HK-2 (cell line): ENCODE data around the gene SLC47A2.
"Not testable (repeated sequence)": the region's sequence is repeated elsewhere in the genome, so short reads cannot be mapped to it uniquely, and the experiment has no call there.

ENCODE experiments used
- DNase-seq: peaks from one replicate; pipeline ENCODE4 v3.0.0-alpha.2; 2018; ENCODE audit not compliant: unreplicated experiment

Gene SLC47A2, protein sequence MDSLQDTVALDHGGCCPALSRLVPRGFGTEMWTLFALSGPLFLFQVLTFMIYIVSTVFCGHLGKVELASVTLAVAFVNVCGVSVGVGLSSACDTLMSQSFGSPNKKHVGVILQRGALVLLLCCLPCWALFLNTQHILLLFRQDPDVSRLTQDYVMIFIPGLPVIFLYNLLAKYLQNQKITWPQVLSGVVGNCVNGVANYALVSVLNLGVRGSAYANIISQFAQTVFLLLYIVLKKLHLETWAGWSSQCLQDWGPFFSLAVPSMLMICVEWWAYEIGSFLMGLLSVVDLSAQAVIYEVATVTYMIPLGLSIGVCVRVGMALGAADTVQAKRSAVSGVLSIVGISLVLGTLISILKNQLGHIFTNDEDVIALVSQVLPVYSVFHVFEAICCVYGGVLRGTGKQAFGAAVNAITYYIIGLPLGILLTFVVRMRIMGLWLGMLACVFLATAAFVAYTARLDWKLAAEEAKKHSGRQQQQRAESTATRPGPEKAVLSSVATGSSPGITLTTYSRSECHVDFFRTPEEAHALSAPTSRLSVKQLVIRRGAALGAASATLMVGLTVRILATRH

DNA sequence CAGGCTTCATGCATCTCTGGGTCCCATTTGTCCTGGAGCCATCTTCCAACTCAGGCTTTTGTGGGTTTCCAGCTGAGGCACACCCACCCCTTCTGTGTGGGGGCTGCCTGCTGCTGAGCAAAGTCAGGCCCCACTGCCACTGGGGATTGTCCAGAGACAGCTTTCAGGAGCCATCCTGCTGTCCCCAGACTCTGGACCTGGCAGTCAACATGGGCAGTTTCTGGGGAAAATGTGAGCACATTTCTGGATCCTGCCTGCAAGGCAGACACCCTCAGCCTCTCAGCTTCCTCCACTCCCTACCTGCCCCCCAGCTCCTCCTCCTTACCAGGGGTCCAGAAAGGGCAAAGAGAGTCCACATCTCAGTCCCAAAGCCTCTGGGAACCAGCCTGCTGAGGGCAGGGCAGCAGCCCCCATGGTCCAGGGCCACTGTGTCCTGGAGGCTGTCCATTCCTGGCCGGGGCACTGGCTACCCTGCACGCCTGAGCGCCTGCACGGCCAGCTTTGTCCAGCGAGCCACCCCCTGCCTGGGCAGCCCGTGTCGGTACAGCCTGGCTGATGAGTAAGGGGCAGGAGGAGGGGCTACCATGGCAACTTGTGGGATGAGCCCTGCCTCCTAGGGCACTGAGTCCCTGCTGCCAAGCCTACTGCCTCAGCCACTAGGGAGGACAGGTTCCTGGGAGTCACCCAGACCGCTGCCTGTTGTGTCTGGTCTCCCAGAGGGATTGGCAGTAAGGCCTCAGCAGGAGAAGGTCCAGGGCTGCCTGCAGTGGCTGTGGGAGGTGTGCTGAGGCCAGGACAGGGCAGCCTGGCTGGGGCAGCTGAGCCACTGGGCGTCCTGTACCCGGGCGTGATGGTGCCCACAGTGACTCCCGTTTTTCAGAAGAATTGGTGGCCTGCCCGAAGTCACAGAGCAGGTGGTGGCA, at the start of gene SLC47A2:
Gene SLC47A2, minus strand, starts transcription at position 477 of the 923 bp plus-strand sequence. Its CDS starts 29 bp downstream, at position 448.
- DNase-seq, result peak; percentile 57

DNA sequence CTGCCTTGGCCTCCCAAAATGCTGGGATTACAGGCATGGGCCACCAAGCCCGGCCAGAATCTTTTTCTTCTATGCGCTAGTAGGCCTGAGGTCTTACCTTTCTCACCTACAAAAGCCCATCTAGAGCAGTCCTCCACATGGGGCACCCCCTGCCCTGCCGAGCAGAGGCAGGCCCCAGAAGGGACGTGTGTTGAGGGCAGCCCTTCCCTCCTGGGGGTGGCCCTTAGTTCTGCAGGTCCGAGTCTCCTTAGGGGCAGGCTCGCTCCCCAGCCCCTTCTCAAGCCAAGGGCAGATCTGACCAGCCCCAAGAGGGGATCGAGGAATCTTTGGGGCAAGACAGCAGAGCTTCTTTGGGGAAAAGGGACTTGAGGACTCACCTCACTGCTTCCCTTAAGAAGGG, 49.6 kb upstream of the SLC47A2 start:
- no peak for DNase-seq

DNA sequence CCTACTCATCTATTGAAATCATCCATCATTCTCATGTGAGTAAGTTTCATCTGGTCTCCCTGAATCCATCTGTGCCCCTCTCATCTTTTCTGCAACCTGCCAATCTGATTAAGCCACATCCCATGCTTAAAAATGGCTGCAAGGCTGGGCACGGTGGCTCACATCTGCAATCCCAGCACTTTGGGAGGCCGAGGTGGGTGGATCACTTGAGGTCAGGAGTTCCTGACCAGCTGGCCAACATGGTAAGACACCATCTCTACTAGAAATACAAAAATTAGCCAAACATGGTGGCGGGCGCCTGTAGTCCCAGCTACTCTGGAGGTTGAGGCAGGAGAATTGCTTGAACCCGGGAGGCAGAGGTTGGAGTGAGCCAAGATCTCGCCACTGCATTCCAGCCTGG, 47.6 kb upstream of the SLC47A2 start:
- not testable (repeated sequence) for DNase-seq

DNA sequence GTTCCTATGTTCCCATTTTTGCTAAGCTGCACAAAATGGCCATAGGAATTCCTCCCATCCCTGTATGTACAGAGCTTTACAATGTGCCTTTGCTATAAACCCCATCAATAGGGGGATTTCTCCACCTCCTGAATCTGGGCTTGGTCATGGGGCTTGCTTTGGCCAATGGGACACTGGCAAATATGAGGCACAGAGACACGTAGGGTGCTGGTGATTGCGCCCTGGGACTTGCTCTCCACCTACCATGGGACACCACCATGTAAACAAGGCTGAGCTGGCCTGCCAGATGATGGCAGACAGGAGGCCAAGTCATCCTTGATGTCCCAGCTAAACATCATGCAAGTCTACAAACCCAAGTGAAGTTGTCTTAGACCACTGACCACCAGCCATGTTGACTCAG, 47.0 kb upstream of the SLC47A2 start:
- no peak for DNase-seq

DNA sequence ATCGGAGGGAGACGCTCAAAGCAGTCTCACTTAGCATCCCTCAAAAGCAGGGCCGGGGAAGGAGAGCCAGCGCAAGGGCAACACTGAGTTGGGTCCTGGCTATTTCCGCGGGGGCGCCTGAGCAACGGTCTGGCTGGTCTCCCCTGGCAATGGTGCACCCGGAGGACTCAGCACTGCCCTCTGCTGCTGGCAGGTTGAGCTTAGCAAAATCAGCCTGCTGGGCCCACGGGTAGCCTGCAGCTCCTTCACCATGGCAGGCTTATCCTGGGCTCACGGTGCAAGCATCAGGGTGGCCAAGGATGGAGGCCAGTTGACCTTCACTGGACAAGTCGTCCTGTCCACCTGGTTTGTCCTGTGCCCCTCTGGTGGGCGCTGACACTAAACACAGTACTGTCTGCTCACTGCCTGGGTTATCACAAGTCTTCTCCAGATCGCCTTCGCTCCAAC, 46.2 kb upstream of the SLC47A2 start:
- DNase-seq, result no peak

DNA sequence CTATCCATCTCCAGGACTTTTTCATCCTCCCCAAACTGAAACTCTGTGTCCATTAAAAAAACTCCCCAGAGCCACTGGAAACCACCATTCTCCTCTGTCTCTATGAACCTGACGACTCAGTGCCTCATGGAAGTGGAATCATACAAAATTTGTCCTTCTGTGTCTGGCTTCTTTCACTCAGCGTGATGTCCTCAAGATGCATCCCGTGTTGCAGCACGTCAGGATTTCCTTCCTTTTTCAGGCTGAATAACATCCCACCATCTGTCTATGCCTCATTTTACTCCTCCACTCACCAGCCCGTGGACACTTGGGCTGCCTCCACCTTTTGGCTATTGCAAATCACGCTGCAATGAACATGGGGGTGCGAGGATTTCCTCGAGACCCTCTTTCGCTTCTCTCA, 44.4 kb upstream of the SLC47A2 start:
- no peak for DNase-seq

DNA sequence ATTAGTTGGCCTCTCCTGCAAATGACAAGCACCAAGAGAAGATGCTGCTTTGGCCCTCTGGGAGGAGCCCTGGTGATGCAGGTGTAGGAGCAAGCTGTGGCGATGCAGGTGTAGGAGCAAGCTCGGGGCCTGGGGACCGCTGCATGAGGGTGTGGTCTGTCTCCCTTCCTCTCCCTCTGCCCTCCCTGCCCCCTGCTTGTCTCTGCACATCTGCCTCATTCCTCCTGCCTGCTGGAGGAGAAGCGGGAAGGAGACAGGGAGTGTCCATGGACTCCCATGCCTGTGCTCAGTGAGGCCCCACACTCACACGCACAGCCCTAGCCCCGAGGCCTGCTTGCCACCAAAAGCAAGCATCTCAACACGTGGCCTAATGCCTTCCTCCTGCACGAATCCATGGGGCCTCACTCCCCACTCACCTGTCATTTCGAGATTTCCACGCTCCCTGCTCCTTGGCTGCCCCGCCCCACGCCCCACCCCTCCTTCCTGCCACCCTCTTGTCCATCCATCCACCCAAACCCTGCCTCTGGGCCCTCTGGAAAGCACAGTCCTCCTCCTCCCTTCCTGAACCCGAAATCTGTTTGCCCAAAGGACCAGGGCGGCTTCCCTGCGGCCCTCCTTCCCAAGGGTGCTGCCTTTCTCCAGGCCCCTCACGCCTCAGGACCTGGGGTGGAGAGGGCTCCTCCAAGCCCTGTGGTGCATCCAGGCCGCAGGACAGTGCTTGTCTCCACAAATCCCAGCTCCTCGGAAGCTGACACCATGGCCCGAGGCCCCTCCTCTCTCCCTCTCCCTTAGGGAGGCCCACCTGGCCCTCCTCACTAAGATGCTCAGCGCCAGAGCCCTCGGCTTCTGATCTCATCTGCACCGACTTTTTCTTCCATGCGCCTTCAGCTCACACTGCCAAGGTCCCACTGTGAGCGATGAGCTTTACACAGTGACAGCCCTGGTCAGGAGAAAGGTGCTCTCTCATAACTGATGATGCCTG, 43.5 kb upstream of the SLC47A2 start:
- DNase-seq, result no peak

DNA sequence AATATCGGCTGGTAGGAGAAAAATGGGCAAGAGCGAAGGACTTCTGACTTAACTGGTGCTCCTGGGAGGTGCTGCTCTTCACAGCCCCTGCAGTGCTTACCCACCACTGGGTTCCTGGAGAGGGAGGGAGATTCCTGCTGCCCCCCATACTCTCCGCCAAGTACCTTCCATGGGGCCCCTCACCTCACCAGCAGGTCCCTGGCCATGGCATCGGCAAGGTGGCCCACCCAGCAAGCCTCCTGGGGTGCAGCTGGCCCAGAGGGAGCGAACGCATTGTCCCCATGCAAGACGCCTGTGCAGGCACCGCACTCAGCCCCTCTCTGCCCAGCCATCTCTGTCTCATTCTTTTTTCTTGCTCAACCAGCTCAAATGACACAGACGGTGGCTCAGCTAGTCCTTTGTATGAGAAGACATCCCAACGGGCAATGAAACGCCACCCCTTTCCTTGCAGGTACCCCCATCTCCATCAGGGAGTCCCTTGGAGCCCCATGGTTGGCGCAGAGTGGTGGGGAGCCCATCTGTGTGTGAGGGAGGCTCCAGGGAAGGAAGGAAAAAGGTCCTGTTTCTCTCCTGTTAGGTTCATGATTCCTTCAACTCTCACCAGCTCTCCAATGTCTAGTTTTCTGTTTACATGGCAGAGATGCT, 41.3 kb upstream of the SLC47A2 start:
- no peak for DNase-seq

DNA sequence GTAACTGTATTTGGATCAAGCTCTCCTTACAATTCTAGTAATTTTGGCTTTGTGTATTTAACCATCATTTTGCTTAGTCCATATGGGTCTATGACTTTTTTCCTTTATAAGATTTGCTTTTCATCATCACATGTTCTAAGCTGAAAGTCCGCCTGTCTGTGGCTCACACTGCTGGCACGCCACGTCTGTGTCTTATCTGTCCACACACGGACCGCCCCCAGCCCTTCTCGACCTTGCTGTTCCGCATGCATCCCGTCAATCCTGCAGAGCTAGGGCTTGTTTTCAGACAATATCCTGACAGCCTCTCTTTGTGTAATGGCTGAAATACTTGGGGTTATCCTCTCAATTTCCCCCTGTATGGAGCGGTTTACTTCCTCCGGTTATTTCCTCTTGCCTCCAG, 40.2 kb upstream of the SLC47A2 start:
- no peak for DNase-seq

DNA sequence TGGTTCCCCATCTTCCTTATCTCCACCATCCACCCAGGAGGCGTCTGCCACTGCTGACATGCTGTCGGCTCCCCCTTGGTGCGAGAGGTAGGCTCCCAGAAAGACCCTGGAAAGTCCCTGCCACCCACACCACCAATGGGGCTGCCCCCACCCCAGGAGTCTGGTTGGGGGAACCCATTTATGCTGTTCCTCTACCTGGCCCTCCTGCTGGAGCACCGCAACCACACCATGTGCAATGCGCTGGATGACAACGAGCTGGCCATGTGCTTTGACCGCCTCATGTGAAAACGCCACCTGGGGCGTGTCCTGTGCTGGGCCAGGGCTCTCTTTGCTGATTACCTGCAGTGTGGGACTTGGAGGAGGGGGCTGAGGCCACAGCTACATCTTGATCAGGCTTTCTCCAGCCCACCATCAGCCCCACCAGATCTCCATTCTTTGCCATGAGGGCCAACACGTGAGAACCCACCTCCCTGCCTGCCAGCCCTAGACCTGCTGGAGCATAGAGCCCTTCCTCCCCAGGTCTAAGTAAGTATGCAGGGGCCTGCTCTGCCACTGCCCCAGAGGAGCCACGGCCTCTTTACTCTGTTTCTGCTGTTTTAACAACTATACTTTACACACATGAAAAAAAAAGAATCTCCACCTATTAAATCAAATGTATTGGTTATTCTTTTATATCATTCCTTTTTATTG, 39.6 kb upstream of the SLC47A2 start:
- no peak for DNase-seq

DNA sequence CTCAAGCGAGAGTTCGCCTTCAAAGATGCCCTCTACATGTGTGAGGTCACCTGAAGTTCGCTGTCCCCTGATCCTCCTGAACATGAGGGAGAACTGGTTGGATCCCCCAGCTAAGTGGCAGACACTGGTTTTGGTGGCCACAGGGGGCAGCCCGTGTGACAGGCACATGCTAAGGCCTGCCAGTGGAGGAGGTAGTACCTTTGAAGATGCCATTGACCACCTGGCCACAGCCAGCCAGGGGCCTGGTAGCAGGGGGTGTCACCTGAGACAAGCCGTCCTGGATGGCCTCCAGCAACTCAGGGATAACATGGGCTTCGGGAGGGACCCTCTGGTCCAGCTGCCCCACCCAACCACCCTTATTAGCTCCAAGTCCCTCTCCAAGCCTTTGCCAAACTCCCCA, 39.0 kb upstream of the SLC47A2 start:
- no peak for DNase-seq

DNA sequence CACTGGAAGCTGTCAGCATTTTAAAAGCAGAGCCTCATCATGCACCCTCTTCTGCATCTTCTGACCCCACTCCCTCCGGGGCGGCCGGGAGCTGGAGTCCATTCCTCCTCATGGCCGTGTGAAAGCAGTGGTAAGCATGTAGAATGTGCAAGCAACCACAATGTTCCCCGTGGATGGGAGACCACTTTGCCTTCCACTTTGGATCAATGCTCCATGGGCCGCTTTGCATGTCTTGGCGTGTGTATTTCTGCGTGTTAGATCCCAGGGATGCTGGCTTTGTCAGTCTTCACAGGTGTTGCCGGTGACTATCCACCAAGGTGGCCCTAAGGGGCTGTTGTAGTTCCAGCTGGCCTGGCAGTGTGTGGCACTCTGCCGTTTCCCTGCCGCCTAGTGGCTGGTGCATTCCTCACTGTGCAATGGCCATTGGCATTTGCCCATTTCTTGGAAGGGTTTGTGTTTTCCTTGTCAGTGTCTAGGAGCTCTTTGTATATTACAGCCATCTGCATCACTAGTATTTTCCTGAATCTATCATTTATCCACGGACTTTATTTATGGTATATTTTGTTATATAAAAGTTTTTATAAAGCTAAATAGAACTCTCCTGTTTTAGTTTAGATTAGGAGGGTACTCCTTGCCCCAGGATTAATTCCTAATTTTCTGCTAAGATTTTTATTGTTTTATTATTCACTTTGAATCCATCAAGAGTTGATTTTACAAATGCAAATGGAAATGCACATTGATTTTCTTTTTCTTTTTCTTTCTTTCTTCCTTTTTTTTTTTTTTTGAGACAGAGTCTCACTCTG, 37.5 kb upstream of the SLC47A2 start:
- no peak for DNase-seq

DNA sequence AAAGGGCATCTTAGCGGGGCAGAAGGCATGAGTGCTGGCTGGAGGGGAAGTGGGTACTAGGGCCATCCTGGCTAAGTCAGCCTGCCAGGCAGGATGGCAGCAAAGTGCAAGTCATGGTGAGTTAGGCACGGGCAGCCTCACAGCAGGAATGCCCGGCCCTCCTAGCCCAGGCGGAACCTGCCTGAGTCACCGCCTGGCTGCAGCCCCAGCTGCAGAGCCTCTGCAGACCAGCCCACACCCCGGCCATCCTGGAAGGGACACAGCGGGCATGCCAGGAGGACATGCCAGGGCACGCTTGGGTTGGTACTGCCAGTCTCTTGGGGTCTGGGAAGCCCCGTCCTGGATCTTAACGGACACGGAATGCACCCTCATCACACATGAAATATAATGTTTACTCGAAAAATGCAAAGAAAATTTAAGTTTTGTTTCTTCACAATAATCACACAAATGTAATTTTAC, 36.7 kb upstream of the SLC47A2 start:
- DNase-seq, result peak; percentile 79

DNA sequence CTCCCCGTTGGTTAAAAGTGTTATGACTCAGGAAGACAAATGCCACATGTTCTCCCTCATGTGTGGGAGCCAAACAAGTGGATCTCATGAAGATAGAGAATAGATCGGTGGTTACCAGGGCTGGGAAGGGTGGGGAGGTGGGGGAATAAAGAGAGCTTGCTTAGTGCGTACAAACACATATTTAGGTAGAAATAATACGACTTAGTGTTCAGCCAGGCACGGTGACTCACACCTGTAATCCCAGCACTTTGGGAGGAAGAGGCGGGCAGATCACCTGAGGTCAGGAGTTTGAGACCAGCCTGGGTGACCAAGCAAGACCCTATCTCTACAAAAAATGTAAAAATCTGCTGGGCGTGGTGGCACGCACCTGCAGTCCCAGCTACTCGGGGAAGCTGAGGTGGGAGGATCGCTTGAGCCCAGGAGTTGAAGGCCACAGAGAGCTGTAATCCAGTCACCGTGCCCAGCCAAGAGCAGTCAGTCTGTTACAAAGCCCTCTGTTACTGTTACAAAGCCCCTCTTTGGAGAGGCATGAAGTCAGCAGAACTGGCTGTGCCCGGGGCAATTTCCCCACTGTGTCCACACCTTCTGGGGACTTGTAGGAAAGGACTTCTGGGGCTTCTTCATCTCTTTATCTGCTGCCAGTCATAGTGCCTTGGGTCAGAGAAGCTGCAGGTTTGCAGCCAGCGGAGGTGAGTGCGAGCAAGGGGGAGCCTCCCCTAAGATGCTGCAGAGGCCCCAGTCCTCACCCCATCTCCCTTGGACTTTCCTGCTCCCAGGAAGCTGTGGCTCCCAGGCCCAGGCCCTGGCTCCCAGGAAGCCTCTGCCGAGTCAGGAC, 36.0 kb upstream of the SLC47A2 start:
- no peak for DNase-seq

DNA sequence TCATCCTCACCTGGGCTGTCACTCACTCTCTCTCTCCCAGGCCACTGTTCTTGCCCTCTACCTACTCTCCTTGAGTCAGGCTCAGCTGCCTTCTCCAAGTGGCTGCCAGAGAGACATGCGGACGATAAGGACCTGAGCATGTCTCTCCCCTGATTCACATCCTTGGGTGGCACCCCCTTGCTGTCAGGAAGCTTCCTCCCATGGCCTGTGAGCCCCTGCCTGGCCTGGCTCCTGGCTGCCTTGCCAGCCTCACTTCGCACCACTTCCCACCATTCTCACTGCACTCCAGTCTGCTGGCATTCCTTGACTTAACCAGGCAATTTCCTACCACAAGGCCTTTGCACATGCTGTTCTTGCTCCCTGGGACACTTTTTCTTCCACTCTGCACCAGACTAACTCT, 34.5 kb upstream of the SLC47A2 start:
- peak; percentile 19 for DNase-seq

DNA sequence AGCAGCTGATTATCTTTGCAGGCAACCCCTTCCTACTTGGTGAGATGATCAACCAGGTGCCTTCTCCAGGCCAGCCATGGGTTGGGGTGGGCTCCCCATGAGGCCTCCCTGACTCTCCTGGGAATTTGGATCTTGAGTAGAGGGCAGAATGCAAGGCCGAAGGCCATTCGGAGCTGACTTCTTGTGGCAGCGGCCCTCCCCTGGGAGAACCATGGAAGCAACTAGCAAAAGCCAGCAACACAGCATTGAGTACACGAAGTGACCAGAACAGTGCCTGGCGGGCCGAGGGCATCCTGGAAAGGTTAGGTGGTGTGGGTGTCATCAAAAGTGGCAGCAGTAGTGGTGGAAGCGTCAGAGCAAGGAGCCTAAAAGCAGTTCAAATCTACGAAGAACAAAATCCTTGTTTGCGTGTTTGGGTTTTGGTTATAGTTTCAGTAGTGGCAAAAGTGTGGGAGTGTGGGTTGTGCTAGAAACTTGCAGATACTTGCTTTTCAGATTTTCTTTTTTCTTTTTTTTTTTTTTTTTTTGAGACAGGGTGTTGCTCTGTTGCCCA, 33.7 kb upstream of the SLC47A2 start:
- no peak for DNase-seq

DNA sequence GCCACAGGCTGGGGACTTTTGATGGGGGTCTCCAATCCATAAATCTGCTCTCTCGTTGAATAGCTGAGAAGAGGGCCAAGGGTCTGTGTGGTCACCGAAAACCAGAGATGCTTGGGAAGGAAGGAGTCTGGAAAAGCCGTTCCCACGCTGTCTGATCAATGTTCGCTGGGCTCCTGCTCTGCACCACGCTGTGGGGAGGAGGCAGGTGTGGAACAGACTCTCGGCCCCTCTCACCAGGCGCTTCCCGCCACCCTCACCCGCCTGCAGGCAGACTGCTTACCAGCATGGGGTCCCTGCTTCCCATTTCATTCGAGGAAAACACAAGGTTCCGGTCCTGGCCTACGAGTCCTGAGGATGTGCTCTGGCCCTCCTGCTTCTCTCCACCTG, 32.4 kb upstream of the SLC47A2 start:
- DNase-seq, result no peak
